GM18499 (cell line): ENCODE results near the gene SRPK1.

Source experiments
- ATAC-seq: cut with Tn5 transposase; IDR thresholded peaks from one replicate; pipeline ENCODE4 v1.9.1; 2021; ENCODE audit warnings: moderate number of reproducible peaks; ENCODE audit not compliant: insufficient read depth, unreplicated experiment

Gene SRPK1

DNA sequence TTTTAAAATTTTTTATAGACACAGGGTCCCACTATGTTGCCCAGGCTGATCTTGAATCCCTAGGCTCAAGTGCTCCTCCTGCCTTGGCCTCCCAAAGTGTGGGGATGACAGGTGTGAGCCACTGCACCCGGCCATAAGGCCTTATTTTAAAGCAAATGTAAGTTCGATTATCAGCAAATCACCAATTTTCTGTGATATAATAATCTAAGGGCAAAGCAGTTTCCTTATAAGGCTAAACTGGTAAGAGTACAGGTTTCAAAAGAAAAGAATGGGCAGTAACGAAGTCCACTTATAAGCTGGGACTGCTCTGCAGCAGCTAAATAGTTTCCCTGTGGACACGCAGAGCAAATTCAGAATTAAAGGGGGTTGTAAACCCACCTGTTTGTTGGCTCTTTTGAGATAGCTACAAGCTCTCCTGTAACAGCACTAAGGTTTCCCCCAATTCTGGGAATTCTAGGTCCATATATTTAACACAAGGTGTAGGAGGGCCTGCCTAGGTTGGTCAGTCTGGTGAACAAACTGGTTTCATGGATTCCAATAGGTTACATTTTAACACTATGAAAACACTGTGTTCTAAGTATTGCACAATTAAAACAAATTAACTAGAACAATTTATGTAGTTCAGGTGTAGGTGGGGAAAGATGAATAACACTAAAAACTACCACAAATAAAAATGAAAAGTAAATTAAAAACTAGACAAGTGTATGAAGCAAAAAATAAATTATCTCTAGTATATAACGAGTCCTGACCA, 89.5 kb downstream of the SRPK1 start:
- ATAC-seq = no peak

DNA sequence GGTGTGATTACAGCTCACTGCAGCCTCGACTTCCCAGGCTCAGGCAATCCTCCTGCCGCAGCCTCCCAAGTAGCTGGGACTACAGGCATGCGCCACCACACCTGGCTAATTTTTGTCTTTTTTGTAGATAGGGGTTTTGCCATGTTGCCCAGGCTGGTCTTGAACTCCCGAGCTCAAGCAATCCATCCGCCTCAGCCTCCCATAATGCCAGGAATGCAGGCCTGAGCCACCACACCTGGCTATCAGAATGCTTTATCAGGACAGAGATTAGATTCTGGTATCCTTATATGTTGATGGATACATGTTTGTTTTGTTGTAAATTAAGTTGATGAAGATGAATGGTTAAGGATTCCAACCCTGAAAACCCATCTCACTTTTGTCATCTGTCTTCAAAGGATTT, 91.6 kb downstream of the SRPK1 start:
- no peak for ATAC-seq

DNA sequence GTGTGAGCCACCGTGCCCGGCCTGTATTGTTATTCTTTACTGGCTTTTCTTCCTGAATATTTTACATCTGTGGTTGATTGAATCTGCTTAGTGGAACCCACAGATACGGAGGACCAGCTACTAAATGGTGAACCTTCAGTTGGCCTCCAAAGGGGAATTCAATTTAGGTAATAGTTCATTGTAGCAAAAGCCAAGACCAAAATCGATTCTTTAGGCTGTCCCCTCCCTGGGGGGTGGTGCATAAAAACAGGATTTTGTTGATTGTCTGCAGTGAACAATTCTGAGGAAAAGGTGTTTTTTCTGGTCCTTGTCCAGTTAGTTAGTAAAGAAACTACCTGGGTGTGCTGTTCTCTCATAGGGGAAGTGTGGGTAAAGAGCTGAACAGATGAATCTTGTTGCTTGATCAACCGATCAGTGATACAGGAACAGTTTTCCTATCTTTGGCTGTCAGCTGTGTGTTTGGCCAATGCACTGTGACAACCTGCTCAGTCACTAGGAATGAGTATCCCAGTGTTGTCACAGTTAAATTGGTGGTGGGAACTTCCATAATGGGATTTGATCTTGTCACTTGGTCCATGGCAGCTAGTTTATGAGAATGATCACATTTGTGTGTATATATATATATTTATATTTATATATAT, 96.2 kb downstream of the SRPK1 start:
- ATAC-seq = no peak

DNA sequence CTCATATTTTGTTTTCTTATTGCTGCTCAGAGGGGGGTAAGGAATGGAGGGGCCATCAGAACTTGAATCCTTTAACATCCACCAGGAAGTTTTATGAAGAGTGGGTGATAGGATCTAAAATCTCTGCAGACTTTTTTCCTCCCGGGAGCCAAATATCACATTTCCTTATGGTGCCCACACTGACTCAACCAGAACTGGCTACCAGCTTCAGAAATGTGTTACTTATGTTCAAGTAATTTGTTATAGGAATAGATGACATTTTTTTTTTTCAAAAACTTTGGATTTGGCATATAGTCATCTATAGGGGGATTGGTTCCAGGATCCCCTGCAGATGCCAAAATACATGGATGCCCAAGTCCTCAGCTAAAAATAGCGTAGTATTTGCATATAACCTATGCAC, 97.3 kb downstream of the SRPK1 start:
- ATAC-seq = no peak

DNA sequence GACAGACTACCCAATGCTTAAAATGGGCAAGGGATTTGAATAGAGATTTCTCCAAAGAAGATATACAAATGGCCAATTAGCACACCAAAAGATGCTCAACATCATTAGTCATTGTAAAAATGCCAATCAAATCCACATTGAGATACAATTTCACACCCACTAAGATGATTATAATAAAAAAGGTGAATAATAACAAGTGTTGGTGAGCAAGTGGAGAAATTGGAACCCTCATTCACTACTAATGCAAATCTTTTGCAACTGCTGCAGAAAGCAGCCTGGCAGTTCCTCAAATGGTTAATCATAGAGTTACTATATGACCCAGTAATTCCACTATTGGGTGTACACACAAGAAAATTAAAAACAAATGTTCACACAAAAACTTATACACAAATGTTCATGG, 103.4 kb downstream of the SRPK1 start:
- ATAC-seq = no peak

DNA sequence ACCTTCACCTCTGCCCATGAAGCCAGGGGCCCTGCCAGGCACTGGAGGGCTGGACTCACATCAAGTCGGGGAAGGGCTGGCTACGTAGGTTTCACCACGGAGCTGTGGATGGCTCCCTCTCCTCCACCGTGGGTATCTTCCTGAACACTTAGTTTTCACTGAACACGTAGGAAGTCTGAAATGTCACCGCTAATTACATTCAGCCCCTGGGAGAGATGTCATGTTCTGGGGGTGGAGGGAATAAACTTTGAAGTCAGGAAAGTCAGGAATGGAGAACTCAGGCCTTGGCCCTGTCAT, 109.3 kb downstream of the SRPK1 start:
- ATAC-seq = no peak

DNA sequence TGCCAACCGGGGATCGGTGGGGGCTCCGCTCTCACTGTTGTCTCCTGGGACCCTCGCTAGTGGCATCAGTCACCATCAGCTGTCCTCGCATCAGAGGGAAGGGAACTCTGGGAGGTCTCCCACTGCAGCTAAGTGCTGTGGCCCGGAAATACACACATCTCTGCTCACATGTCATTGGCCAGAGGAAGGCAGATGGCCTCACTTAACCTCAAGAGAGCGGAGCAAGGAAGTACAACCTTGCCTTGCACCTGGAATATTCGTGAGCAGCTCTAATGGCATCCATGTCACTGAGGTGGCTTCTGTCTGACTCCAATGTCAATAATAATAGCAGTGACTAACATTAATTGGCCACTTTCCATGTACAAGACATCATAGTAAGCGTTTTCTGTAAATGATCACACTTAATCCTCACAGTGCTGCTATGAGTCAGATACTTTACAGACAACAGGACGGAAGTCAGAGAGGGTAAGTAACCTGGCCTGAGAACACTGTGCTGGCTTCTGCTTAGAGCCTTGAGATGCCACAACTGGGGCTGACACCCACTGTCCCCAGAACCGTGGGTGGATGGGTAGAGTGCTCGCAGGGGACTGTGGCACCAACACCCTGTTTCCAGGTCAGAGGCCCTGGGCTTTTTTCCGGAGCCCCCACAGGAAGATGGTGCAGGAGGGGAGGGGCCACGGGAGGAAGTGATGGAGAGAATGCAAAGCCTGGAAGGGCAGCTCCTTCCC, 109.8 kb downstream of the SRPK1 start:
- ATAC-seq = no peak

DNA sequence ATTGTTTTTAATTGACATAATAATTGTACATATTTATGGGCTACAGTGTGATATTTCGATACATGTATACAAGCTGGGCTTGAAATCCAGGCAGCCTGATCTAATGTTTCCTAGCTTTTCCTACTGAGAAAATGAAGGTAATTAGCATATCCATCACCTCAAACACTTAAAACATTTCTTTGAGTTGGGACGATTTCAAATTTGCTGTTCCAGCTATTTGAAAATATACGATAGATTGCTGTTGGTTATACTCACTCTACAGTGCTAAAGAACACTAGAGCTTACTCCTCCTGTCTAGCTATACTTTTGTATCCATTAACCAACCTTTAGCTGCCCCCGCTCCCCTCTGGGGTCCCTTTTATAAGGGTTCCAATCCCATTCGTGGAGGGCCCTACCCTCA, 111.1 kb downstream of the SRPK1 start:
- ATAC-seq = no peak

DNA sequence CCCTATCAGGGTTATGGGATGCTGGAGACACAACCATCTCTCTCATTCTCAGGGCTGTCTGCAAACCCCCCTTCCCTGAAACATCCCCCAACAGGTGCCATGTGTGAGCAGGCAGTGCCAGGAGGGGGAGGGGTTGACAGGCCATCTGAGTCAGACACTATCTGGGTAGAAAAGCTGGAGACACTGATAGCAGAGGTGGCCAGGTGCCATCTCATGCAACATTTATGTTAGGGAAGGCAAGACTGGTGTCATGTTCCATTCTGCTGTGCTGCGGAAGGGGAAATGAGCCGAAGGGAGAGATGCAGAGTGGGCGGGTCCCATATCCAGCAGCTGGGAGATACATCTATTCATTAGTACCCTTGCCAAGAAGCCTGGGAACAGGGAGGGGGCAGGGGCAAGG, 112.2 kb downstream of the SRPK1 start:
- no peak for ATAC-seq

DNA sequence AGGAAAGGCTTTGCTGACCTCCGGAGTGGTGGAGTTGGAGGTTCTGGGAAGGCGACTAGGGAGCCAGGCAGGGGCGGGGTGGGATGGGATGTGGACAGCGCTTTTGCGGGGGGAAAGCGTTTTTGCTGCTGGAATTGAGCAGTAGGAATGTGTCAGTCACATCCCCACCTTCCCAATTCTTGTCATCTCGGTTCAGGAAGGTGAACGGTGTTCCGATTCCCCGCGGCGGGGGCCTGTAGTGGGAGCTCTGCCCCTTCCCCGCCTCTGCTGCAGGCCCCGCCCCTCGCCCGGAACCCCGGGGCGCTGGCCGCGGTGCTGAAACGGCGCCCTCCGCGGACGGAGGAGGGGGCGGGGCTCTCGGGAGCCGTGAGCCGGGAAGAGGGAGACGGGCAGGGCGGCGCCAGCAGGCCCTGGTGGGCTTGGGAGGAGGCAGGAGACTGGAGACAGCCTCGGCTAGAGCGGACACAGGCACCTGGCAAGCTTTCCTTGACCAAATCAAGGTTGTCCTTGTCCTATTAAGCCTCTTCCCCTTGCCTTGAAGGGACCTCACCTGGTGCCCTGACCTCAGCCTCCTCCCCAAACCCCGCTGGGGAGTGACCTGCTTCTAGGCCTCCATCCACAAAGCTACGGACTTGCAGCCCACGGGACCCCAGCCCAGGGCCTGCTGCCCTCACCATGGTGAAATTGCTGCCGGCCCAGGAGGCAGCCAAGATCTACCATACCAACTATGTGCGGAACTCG, 115.7 kb downstream of the SRPK1 start, which contains the start of gene LHFPL5:
TSS of gene LHFPL5 (plus strand) at position 357 of the 741 bp plus-strand sequence. CDS start at position 676, 319 bp downstream.
- ATAC-seq = no peak

DNA sequence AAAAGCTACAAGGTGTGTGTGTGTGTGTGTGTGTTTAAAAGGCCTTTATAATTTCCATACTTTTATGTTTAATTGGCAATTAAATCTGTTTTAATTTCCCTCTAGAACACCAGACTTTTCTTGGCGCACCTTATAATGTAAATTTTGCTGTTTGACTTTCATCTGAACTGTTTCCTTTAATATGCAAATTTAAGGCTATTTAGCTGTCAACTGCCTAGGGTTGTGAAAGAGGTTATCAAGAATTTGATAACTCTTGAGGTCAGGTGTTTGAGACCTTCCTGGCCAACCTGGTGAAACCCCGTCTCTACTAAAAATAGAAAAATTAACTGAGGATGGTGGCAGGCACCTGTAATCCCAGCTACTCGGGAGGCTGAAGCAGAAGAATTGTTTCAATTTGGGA, 119.8 kb downstream of the SRPK1 start:
- no peak for ATAC-seq

DNA sequence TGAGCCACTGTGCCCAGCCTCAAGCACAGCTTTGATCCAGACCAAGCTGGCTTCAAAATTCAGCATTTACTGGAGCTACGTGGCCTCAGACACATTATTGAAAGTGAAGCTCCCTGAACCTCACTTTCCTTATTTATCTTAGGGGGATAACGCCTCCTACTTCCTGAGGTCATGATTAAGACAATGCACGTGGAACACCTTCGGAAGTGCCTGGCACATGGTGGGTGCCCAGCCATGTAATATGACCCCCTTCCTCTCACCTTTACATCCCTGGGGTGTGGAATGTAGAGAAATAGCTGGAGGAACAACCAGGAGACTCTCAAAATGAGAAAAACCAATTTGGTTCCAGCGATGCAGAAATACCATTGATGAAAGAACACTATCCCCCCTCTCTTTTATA, 122.2 kb downstream of the SRPK1 start:
- ATAC-seq = no peak

DNA sequence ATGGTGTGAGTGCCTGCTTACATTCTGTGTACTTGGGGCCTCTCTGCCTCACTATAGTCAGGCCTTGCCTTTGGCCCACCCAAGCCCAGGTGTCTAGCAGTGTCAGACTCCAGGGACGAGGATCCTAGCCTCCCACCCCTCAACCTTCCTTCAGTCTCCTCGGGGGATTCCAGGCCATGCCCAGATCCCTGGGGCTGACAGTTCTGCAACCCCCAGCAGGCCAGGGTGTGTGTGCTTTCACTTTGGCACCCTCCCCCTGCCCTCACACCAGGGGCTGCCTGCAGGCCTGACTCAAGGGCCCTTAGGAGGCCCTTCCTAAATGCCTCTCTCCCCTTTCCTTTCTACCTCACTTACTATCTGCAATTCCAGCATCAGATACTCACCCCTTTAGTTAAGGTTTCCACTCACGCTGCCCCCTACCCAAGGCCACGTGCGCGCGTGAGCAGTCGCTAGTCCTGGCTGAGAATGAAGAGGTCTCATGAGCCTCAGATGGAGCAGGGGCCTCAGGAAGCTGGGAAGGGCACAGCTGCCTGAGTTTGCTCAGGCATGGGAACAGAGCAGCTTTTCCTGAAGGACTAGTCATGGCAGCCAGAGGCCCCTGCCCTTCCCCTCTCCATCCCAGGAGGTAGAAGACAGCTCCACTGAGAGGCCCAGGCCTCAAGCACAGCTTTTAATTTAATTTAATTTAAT, 122.9 kb downstream of the SRPK1 start:
- ATAC-seq = no peak

DNA sequence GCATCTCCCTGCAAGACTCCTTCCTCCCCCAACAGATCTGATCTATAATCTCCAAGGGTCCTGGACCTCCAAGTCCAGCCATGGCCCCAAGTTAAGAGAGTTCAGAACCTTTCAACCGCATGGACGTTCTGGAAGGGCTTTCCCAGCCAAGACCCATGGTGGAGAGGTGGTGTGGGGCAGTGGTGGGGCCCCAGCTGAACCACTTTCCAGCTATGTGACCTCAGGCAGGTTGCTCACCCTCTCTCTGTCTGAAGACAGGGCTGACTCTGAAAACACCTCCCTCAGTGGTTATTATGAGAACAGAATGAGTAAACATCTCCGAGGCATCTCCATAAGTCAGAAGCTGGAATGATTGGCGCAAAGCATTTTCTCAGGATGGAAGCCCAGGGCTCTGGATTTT, 124.7 kb downstream of the SRPK1 start:
- ATAC-seq = no peak

DNA sequence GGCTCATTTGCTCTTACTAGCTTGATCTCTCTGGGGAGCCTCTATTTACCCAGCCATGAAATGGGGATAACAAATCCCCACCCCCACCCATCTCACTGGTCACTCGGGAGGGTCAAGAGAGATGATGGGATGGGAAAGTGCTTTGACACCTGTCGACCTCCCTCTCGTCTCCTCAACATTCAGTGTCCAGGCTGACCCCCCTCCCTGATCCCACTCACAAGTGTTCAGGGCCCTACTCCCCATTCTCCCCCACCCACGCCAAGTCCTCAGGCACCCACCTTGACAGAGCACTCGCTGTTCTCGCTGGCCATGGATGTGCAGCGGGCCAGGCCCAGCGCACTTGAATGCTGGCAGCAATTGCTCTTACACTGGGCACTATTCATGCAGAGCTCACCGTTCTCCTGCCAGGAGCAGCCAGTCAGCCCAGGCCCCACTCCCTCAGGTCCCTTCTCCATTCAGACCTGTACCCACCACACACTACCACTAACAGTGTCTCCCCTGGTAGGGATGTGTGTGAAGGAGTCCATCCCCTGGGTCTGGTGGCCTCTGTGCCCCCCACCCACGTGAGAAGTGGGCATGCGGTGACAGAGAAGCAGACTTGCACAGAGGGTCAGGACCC, 125.3 kb downstream of the SRPK1 start:
- no peak for ATAC-seq

DNA sequence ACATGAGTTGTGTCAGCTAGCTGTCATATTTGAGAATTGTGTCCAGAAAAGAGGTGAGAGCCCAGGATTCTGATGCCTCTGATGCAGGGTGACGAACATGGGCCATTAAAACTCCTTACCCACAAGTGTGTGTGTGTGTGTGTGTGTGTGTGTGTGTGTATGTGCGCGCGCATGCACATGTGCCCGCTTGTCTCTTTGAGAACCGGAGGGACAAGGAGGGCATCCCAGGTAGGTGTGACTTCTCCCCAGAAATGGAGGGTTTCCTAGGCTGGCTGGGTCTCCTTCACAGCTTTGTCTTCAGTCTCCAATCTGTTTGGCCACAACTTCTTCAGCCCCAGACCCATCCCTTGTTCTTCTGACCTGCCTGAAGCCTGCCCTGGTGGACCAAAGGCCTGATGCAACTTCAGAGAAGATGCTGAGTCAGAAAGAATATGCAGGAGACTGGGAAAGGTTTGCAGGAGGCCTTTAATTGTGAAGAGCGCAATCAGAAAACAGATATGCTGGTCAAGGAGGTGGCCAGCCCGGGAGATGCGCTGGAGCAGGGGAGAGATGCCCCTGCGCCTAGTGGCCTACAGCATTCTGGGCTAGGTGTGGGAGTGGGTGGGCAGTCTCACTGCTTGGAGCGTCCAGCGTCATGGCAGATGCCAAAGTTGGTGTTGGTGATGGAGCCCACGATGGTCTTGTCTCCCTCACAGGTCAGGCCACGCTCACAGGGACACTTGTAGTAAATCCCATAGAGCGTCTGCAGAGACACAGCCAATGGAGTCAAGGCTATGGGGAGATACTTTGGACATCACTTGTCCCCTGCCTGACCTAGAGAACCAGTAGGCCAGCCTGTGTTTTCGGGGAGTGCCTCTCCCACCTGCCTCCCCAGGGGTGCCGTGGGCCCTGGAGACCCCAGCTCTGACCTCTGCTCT, 126.1 kb downstream of the SRPK1 start:
- no peak for ATAC-seq

DNA sequence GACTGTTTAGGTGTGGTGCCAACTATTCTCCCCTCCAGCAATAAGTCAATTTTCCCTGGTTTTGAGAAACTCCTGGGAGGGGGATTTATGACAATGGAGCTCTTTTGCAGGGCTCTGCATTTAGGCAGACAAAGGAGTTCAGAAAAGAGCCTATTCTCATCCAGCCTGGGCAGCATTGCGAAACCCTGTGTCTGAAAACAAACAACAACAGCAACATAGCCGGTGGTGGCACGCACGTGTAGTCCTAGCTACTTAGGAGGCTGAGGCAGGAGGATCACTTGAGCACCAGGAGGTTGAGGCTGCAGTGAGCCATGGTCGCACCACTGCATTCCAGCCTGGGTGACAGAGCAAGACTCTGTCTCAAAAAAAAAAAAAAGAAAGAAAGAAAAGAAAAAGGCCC, 130.2 kb downstream of the SRPK1 start:
- ATAC-seq = no peak

DNA sequence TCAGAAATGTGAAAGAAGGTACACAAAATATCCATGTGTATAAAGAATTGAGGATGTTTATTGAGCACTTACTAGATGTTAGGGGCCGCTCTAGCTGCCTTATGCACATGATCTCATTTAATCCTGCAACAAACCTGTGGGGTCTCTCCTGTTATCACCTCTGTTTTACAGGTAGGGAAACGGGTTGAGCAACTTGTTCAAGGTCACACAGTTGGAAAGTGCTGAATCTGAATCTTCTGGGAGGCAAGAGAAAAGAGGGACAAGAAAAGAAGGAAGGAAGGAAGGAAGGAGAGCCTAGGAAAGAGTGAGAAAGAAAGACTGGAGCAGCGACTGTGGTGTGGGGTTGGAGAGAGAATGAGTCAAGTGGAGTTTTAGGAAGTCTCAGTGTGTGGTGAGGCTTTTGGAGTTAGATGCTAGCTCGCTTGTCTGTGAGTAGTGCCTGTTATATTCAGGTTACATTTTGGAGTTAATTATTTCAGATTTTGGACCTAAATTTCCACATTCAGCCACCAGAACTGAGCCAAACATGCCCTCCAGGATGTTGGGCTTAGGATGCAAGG, 132.4 kb downstream of the SRPK1 start:
- ATAC-seq = no peak
